PFSK-1 (cell line): Measurements from ENCODE around the gene RIMS1.

Source experiments
- FOXP2 ChIP-seq: optimal IDR thresholded peaks from 2 replicates; pipeline ENCODE3; 2011; ENCODE audit warnings: borderline replicate concordance, control low read depth, inconsistent platforms; ENCODE audit not compliant: insufficient read depth; ENCODE audit errors: extremely low read length, extremely low read depth
- POLR2AphosphoS5 ChIP-seq: IDR thresholded peaks from 2 replicates; pipeline ENCODE4 v1.6.1; 2012; ENCODE audit warnings: low read depth, mild to moderate bottlenecking, control low read depth, low read length, moderate library complexity
- SIN3A ChIP-seq: IDR thresholded peaks from 2 replicates; pipeline ENCODE4 v1.6.1; 2012; ENCODE audit warnings: mild to moderate bottlenecking, low read length, moderate library complexity, borderline replicate concordance; ENCODE audit not compliant: insufficient read depth
- TAF1 ChIP-seq: IDR thresholded peaks from 2 replicates; pipeline ENCODE4 v1.6.1; 2012; ENCODE audit warnings: low read length, control low read depth, borderline replicate concordance; ENCODE audit not compliant: insufficient read depth
- TF ChIP-seq, protein P1 (sequence below), 2 experiments: IDR thresholded peaks; 2 replicates each; pipeline versions ENCODE4 v1.6.1 to v1.8.0; 2011 to 2012; ENCODE audit warnings: low read depth in 2 of 2, low read length in 2 of 2, control low read depth in 1 of 2, inconsistent platforms in 1 of 2, mild to moderate bottlenecking in 1 of 2, moderate library complexity in 1 of 2; ENCODE audit not compliant: insufficient read depth in 1 of 2

RIMS1 gene

GRCh38 chr6:72413884-72414283 lies 527.5 kb downstream of the RIMS1 start:
- TF ChIP-seq FOXP2 (no peak), SIN3A (no peak), TAF1 (no peak), POLR2AphosphoS5 (no peak)
- TF ChIP-seq, protein P1, sequence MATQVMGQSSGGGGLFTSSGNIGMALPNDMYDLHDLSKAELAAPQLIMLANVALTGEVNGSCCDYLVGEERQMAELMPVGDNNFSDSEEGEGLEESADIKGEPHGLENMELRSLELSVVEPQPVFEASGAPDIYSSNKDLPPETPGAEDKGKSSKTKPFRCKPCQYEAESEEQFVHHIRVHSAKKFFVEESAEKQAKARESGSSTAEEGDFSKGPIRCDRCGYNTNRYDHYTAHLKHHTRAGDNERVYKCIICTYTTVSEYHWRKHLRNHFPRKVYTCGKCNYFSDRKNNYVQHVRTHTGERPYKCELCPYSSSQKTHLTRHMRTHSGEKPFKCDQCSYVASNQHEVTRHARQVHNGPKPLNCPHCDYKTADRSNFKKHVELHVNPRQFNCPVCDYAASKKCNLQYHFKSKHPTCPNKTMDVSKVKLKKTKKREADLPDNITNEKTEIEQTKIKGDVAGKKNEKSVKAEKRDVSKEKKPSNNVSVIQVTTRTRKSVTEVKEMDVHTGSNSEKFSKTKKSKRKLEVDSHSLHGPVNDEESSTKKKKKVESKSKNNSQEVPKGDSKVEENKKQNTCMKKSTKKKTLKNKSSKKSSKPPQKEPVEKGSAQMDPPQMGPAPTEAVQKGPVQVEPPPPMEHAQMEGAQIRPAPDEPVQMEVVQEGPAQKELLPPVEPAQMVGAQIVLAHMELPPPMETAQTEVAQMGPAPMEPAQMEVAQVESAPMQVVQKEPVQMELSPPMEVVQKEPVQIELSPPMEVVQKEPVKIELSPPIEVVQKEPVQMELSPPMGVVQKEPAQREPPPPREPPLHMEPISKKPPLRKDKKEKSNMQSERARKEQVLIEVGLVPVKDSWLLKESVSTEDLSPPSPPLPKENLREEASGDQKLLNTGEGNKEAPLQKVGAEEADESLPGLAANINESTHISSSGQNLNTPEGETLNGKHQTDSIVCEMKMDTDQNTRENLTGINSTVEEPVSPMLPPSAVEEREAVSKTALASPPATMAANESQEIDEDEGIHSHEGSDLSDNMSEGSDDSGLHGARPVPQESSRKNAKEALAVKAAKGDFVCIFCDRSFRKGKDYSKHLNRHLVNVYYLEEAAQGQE (IDR thresholded peaks at IDR 0.05; ENCODE audit: insufficient read depth in 1 of 2, low read depth in 2 of 2, low read length in 2 of 2) = no peak

DNA sequence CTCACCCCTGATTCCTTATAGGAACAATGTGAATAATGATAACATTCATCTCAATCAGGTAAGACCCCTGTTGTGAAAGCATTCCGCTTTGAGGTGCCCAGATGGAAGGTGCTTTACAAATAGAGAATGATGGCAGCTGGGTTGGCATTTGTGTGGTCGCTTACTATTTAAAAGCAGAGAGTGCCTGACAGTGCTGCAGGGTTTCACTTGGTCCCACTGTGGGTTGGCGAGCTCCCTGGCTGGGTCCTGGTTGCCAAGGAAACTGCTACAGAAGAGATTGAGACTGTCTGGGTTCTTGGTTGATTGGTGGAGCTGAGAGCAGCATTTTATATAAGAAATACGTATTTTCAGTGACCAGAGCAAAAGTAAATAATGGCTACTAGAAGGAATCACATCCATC lies 528.3 kb downstream of the RIMS1 start:
- TF ChIP-seq SIN3A (no peak), POLR2AphosphoS5 (no peak), FOXP2 (no peak), TAF1 (no peak)
- TF ChIP-seq, protein P1 (IDR thresholded peaks at IDR 0.05; ENCODE audit: insufficient read depth in 1 of 2, low read depth in 2 of 2, low read length in 2 of 2) = no peak

- TF ChIP-seq FOXP2 (no peak), POLR2AphosphoS5 (no peak), SIN3A (no peak), TAF1 (no peak)
- TF ChIP-seq, protein P1 (IDR thresholded peaks at IDR 0.05; ENCODE audit: insufficient read depth in 1 of 2, low read depth in 2 of 2, low read length in 2 of 2) = no peak
These were observed 530.6 kb downstream of the RIMS1 start for GRCh38 chr6:72416744-72417465.

DNA sequence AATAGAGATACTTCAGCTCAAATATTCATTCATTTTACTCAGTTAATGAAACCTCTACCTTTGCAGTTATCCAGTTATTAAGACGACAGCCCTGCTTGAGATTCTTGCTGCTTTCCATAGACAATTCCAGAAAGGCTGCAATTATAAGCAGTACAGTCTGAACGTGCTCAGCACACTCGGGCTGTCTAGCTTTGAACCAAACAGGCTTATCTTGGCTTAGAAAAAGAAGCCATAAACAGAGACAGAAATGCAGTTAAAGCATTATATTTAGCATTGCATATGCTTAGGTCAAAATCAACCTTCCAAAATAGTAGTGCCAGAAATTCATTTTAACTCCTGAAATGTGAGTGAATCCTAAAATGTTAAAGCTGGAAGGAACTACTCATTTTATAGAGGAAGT lies 531.4 kb downstream of the RIMS1 start:
- TF ChIP-seq, protein P1 (IDR thresholded peaks at IDR 0.05; ENCODE audit: insufficient read depth in 1 of 2, low read depth in 2 of 2, low read length in 2 of 2) = no peak
- no peak for TF ChIP-seq SIN3A
- no peak for TF ChIP-seq TAF1
- TF ChIP-seq POLR2AphosphoS5 = no peak
- no peak for TF ChIP-seq FOXP2
